Osteocyte (in vitro differentiated cells): ENCODE results near the gene FAM151B. TPM values are rescaled to one million over a fixed set of nuclear protein-coding genes. Genes with fewer than 3 reads are reported as not detected.

Source experiments
- DNase-seq: peaks from one replicate; pipeline ENCODE4 v3.0.0; 2021; ENCODE audit warnings: mixed read lengths; ENCODE audit not compliant: unreplicated experiment; ENCODE audit errors: extremely low spot score
- H3K27ac Mint-ChIP-seq: one replicate; pipeline ENCODE4 v1.8.0; 2021; ENCODE audit warnings: mild to moderate bottlenecking, mixed read lengths; ENCODE audit not compliant: unreplicated experiment
- H3K27me3 Mint-ChIP-seq: one replicate; pipeline ENCODE4 v1.8.0; 2021; ENCODE audit warnings: mixed read lengths; ENCODE audit not compliant: unreplicated experiment
- H3K36me3 Mint-ChIP-seq: one replicate; pipeline ENCODE4 v1.8.0; 2021; ENCODE audit warnings: mixed read lengths; ENCODE audit not compliant: unreplicated experiment
- H3K4me1 Mint-ChIP-seq: one replicate; pipeline ENCODE4 v1.8.0; 2021; ENCODE audit warnings: mixed read lengths; ENCODE audit not compliant: unreplicated experiment
- H3K4me3 Mint-ChIP-seq: one replicate; pipeline ENCODE4 v1.8.0; 2021; ENCODE audit warnings: mild to moderate bottlenecking, moderate library complexity, mixed read lengths; ENCODE audit not compliant: unreplicated experiment
- H3K9me3 Mint-ChIP-seq: one replicate; pipeline ENCODE4 v1.8.0; 2021; ENCODE audit warnings: mixed read lengths; ENCODE audit not compliant: unreplicated experiment
- CTCF ChIP-seq: fragments of 200-600 bp; sonication (generic); IDR thresholded peaks from 2 replicates; pipeline ENCODE4 v1.5.0; 2021; ENCODE audit warnings: antibody characterized with exemption, mild to moderate bottlenecking, moderate library complexity
- total RNA-seq: library from RNA; stranded (reverse); gene quantifications from 2 replicates; pipeline ENCODE4 v1.2.1, GENCODE V29; 2021

Gene FAM151B
- total RNA-seq, 1 donor from 2014 or later, result 4.9 TPM

GRCh38 chr5:80503641-80504040 is 15.7 kb downstream of the FAM151B start:
- Mint-ChIP-seq H3K4me1 (no peaks in the 10 kb centered on the region), H3K27ac (no peak overlapping the region), H3K9me3 (no peaks in the 10 kb centered on the region), H3K36me3 (peaks cover 6% of the 10 kb centered on the region), H3K4me3 (no peak overlapping the region), H3K27me3 (no peaks in the 10 kb centered on the region)
- TF ChIP-seq CTCF, result no peak
- DNase-seq, result no peak

- Mint-ChIP-seq H3K4me1 (no peaks in the 10 kb centered on the region), H3K36me3 (peaks cover 8% of the 10 kb centered on the region), H3K4me3 (no peak overlapping the region), H3K27ac (no peak overlapping the region), H3K27me3 (no peaks in the 10 kb centered on the region), H3K9me3 (no peaks in the 10 kb centered on the region)
- no peak for DNase-seq
- no peak for TF ChIP-seq CTCF
These were observed 16.9 kb downstream of the FAM151B start for GRCh38 chr5:80504833-80505232.

- Mint-ChIP-seq H3K9me3 (no peaks in the 10 kb centered on the region), H3K4me1 (no peaks in the 10 kb centered on the region), H3K36me3 (peaks cover 8% of the 10 kb centered on the region), H3K27me3 (no peaks in the 10 kb centered on the region), H3K27ac (no peak overlapping the region), H3K4me3 (no peak overlapping the region)
- DNase-seq, result no peak
- TF ChIP-seq CTCF, result no peak
These were observed 19.8 kb downstream of the FAM151B start for GRCh38 chr5:80507663-80508062.

GRCh38 chr5:80508844-80509243 is 20.9 kb downstream of the FAM151B start:
- Mint-ChIP-seq H3K4me1 (no peaks in the 10 kb centered on the region), H3K4me3 (no peak overlapping the region), H3K27me3 (no peaks in the 10 kb centered on the region), H3K36me3 (peaks cover 19% of the 10 kb centered on the region), H3K9me3 (no peaks in the 10 kb centered on the region), H3K27ac (no peak overlapping the region)
- no peak for TF ChIP-seq CTCF
- DNase-seq, result no peak

- no peaks in the 10 kb centered on the region for H3K9me3 Mint-ChIP-seq
- no peak overlapping the region for H3K4me3 Mint-ChIP-seq
- no peaks in the 10 kb centered on the region for H3K27me3 Mint-ChIP-seq
- H3K27ac Mint-ChIP-seq, result no peak overlapping the region
- DNase-seq, result no peak
- no peaks in the 10 kb centered on the region for H3K4me1 Mint-ChIP-seq
- peaks cover 19% of the 10 kb centered on the region for H3K36me3 Mint-ChIP-seq
- TF ChIP-seq CTCF, result no peak
These were observed 21.5 kb downstream of the FAM151B start for GRCh38 chr5:80509362-80509761.
